ENCODE data around the gene PSMA7.

GRCh38 chr20:62176866-62177265, 33.7 kb upstream of the PSMA7 start:
- TF ChIP-seq FOXP2 (optimal IDR thresholded peaks at IDR 0.05; ENCODE audit: control extremely low read depth, extremely low read length, insufficient read depth) = no peak
- no peak for TF ChIP-seq EZH2 (IDR thresholded peaks at IDR 0.05)
- TF ChIP-seq POLR2AphosphoS5 (IDR thresholded peaks at IDR 0.05; ENCODE audit: borderline replicate concordance, low read depth, low read length) = no peak
